Activated T-helper 2 cell treated with anti-CD3 and anti-CD28 coated beads, Interferon-gamma antibody, Interleukin-2, Interleukin-4, amounts not matched to agents 10 μg/mL and 5 μg/mL and 100 μg/mL, durations not matched to agents 14 hours and 24 hours and 36 hours (primary cell): ENCODE results near the gene LETM1. TPM values are rescaled to one million over a fixed set of nuclear protein-coding genes. Genes with fewer than 3 reads are reported as not detected.
A peak's percentile ranks its signal among the peaks of the same experiment; 100 is the strongest.

ENCODE experiments used
- DNase-seq: peaks from one replicate; pipeline ENCODE4 v3.0.0; 2021; ENCODE audit warnings: low spot score
- H3K27ac Mint-ChIP-seq: one replicate; pipeline ENCODE4 v1.8.0; 2021; ENCODE audit warnings: mixed read lengths
- H3K27me3 Mint-ChIP-seq: one replicate; pipeline ENCODE4 v1.8.0; 2021; ENCODE audit warnings: low read depth, mixed read lengths
- H3K36me3 Mint-ChIP-seq: one replicate; pipeline ENCODE4 v1.8.0; 2021; ENCODE audit warnings: low read depth, mixed read lengths
- H3K4me1 Mint-ChIP-seq: one replicate; pipeline ENCODE4 v1.8.0; 2021; ENCODE audit warnings: low read depth, mixed read lengths
- H3K4me3 Mint-ChIP-seq: one replicate; pipeline ENCODE4 v1.8.0; 2021; ENCODE audit warnings: low read depth, mild to moderate bottlenecking, moderate library complexity, mixed read lengths
- H3K9me3 Mint-ChIP-seq: one replicate; pipeline ENCODE4 v1.8.0; 2021; ENCODE audit warnings: mixed read lengths
- intact Hi-C: fragments of 100-400 bp; cut with micrococcal nuclease; formaldehyde crosslinking; loops from one replicate; pipeline ENCODE4 v1.15.1; 2023
- total RNA-seq: library from RNA; stranded (reverse); gene quantifications from 2 replicates; pipeline ENCODE4 v1.2.3, GENCODE V29; 2022

Gene LETM1
- 76.6 and 78.6 TPM in 2 replicates for total RNA-seq

DNA sequence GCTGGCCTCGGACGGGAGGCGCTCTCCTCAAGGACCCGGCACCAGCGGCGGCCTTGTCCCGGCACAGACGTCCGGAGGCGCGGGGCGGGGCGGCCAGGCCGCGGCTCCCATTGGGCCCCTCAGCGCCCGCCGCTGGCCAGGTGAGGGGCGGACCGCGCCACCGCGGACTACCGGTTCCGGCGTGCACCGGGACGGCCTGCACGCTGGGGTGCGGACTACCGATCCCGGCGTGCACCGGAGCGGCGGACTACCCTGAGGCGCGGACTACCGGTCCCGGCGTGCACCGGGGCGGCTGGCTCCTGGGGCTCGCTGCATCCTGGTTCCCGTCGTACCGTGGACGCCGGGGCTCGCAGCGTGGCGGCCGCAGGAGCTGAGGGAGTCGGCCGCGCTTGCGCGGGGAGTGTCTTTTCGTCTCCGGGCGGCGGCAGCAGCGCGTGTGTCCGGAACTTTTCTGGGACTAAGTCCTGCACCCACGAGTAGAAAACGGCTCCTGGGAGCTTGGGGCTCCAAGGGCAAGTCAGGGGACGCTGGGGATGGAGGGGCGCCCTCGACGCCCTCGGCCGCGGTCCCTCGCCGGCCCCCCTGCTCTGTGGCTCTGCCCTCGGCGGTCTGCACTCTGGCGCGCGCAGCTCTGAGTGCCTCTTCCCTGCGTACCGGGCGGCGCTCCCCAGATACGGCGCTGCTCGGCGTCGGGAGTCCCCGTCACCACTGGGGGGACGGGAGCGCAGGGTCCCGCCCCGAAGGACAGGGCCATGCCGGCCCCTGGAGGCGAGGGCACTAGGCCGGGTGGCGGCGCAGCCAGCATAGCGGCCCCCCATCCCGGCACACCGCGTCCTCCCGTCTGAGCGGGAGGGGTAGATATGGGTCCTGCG is at the start of gene LETM1:
LETM1 (minus strand) TSS at position 86 of the 872 bp plus-strand sequence. CDS start 206 bp downstream, outside the sequence.
- intact Hi-C loops, result loop anchor here (1.0 to 2.0 kb wide), 4 partner anchors 14 to 562 kb away; partner anchors contain the start of genes CFAP99, SLBP and ZFYVE28
- H3K4me1 Mint-ChIP-seq, result peaks cover 31% of the 10 kb centered on the region
- no peaks in the 10 kb centered on the region for H3K27me3 Mint-ChIP-seq

GRCh38 chr4:1904042-1904441 is 48.1 kb upstream of the LETM1 start:
- H3K36me3 Mint-ChIP-seq, result peaks cover 83% of the 10 kb centered on the region
- DNase-seq, result no peak
- peaks cover 48% of the 10 kb centered on the region for H3K4me1 Mint-ChIP-seq
- no peak overlapping the region for H3K4me3 Mint-ChIP-seq
- H3K27ac Mint-ChIP-seq, result no peak overlapping the region
- no peaks in the 10 kb centered on the region for H3K27me3 Mint-ChIP-seq
- intact Hi-C loops, result no loop called here
- H3K9me3 Mint-ChIP-seq, result no peaks in the 10 kb centered on the region

More for the DNA sequence above, at the start of gene LETM1:
- DNase-seq, result peak; percentile 93
- Mint-ChIP-seq H3K27ac (peak within 1 kb of the TSS; percentile 70), H3K4me3 (peak within 1 kb of the TSS; percentile 86), H3K36me3 (peaks cover 10% of the 10 kb centered on the region), H3K9me3 (no peaks in the 10 kb centered on the region)

- H3K9me3 Mint-ChIP-seq, result no peaks in the 10 kb centered on the region
- intact Hi-C loops, result no loop called here
- H3K27me3 Mint-ChIP-seq, result no peaks in the 10 kb centered on the region
- H3K27ac Mint-ChIP-seq, result peak overlapping the region; percentile 19
- H3K4me1 Mint-ChIP-seq, result peaks cover 49% of the 10 kb centered on the region
- no peak for DNase-seq
- no peak overlapping the region for H3K4me3 Mint-ChIP-seq
- peaks cover 82% of the 10 kb centered on the region for H3K36me3 Mint-ChIP-seq
Observed at GRCh38 chr4:1903035-1903434, 47.1 kb upstream of the LETM1 start.

DNA sequence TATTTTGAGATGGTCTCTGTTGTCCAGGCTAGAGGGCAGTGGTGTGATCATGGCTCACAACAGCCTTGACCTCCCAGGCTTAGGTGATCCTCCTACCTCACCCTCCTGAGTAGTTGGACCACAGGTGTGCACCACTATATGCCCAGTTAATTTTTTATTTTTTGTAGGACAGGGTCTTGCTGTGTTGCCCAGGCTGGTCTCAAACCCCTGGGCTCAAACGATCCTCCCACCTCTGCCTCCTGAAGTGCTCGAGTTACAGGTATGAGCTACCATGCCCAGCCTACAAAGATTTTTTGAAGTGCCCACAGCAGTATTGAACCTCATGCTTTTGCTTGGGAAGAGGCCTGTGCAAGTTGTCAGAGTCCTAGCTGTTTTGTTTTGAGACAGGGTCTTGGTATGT is 46.3 kb upstream of the LETM1 start:
- H3K4me1 Mint-ChIP-seq, result peaks cover 46% of the 10 kb centered on the region
- H3K27me3 Mint-ChIP-seq, result no peaks in the 10 kb centered on the region
- intact Hi-C loops, result no loop called here
- DNase-seq, result no peak
- H3K27ac Mint-ChIP-seq, result no peak overlapping the region
- no peaks in the 10 kb centered on the region for H3K9me3 Mint-ChIP-seq
- H3K36me3 Mint-ChIP-seq, result peaks cover 77% of the 10 kb centered on the region
- H3K4me3 Mint-ChIP-seq, result no peak overlapping the region

GRCh38 chr4:1901127-1901526 is 45.2 kb upstream of the LETM1 start:
- H3K4me1 Mint-ChIP-seq, result peaks cover 46% of the 10 kb centered on the region
- no peak for DNase-seq
- H3K9me3 Mint-ChIP-seq, result no peaks in the 10 kb centered on the region
- peaks cover 66% of the 10 kb centered on the region for H3K36me3 Mint-ChIP-seq
- H3K4me3 Mint-ChIP-seq, result no peak overlapping the region
- intact Hi-C loops, result no loop called here
- no peaks in the 10 kb centered on the region for H3K27me3 Mint-ChIP-seq
- H3K27ac Mint-ChIP-seq, result no peak overlapping the region

DNA sequence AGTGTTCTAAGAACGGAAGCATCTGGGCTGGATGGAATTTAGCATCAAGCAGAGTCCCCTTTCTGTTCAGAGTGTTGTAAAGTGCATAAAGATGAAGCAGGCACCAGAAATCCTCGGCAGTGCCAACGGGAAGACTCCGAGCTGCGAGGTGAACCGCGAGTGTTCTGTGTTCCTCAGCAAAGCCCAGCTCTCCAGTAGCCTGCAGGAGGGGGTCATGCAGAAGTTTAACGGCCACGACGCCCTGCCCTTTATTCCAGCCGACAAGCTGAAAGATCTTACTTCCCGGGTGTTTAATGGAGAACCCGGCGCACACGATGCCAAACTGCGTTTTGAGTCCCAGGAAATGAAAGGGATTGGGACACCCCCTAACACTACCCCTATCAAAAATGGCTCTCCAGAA is 44.7 kb upstream of the LETM1 start:
- Mint-ChIP-seq H3K4me3 (no peak overlapping the region), H3K36me3 (peaks cover 61% of the 10 kb centered on the region), H3K27me3 (no peaks in the 10 kb centered on the region), H3K4me1 (peaks cover 42% of the 10 kb centered on the region), H3K9me3 (no peaks in the 10 kb centered on the region), H3K27ac (no peak overlapping the region)
- intact Hi-C loops, result no loop called here
- DNase-seq, result no peak

GRCh38 chr4:1900087-1900433 is 44.1 kb upstream of the LETM1 start:
- Mint-ChIP-seq H3K4me3 (no peak overlapping the region), H3K4me1 (peaks cover 44% of the 10 kb centered on the region), H3K36me3 (peaks cover 57% of the 10 kb centered on the region), H3K9me3 (no peaks in the 10 kb centered on the region), H3K27me3 (no peaks in the 10 kb centered on the region), H3K27ac (no peak overlapping the region)
- no peak for DNase-seq
- intact Hi-C loops, result no loop called here

DNA sequence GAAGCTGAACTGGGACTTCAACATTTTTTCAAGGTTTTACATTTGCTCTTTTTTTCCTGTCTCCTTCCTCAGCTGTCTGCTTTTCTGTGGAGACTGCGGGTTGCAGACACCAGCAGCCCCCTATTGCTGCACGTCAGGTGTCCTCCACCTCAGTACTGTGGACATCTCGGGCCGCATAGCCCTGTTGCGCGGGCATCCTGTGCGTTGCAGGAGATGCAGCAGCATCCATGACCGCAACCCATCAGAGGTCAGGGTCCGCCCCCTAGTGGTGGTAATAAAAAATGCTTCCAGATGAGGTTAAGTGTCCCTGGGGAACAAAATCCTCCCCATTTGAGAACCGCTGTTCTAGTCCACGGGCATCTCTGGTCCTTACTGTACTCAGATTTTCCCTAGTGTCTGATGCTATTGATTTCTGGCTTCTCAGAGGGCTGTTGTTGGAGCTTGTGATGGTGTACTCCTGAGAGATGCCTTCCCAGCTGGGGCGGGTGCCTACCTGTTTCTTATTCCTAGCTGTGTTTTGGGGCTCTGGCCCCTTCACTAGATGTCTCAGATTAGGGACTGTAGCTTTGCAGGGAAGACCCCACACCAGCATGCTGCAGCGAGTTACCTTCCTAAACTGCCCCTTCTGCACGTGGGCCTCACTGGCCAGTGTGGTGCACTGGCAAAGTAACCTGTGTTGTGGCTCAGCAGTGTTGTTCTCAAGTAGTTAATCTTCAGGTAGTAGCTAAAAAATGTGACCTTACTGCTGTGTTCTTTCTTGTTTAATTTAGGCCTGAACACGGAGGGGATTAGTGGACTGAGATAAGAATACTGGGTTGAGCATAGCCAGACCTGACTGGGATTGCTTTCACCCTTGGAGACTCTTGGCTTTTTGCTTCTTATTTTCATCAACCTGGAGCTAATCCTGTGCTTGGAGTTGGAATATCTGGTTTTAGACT is 43.5 kb upstream of the LETM1 start:
- Mint-ChIP-seq H3K4me3 (peak overlapping the region; percentile 44), H3K27me3 (no peaks in the 10 kb centered on the region), H3K9me3 (no peaks in the 10 kb centered on the region), H3K36me3 (peaks cover 56% of the 10 kb centered on the region), H3K27ac (peak overlapping the region; percentile 89), H3K4me1 (peaks cover 44% of the 10 kb centered on the region)
- DNase-seq, result peak; percentile 65
- intact Hi-C loops, result loop anchor here (1.0 to 2.0 kb wide), 3 partner anchors 26 to 153 kb away; partner anchors contain the start of gene LETM1

GRCh38 chr4:1898681-1899080 is 42.7 kb upstream of the LETM1 start:
- no peaks in the 10 kb centered on the region for H3K27me3 Mint-ChIP-seq
- peaks cover 43% of the 10 kb centered on the region for H3K4me1 Mint-ChIP-seq
- no peaks in the 10 kb centered on the region for H3K9me3 Mint-ChIP-seq
- H3K4me3 Mint-ChIP-seq, result no peak overlapping the region
- intact Hi-C loops, result loop anchor here (1.0 to 2.0 kb wide), 3 partner anchors 25 to 152 kb away; partner anchors contain the start of gene LETM1
- H3K27ac Mint-ChIP-seq, result peak overlapping the region; percentile 89
- DNase-seq, result no peak
- peaks cover 54% of the 10 kb centered on the region for H3K36me3 Mint-ChIP-seq

DNA sequence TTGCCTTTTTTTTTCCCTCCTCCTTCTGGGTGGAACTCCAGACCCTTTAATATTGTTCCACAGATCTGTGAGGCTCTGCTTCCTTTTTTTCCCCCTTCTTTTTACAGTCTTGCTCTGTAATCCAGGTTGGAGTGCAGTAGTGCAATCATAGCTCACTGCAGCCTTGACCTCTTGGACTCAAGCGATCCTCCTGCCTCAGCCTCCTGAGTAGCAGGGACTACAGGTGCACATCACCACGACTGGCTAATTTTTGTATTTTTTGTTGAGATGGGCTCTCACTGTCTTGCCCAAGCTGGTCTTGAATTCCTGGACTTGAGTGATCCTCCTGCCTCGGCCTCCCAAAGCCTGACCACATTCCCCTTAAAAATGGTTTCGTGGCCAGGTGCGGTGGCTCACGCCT is 42.1 kb upstream of the LETM1 start:
- Mint-ChIP-seq H3K4me3 (no peak overlapping the region), H3K4me1 (peaks cover 39% of the 10 kb centered on the region), H3K27ac (peak overlapping the region; percentile 11), H3K9me3 (no peaks in the 10 kb centered on the region), H3K36me3 (peaks cover 52% of the 10 kb centered on the region), H3K27me3 (no peaks in the 10 kb centered on the region)
- DNase-seq, result no peak
- intact Hi-C loops, result loop anchor here (2.0 kb wide), 1 partner anchor 151 kb away; no protein-coding TSS in a partner anchor

- no peaks in the 10 kb centered on the region for H3K27me3 Mint-ChIP-seq
- H3K27ac Mint-ChIP-seq, result peak overlapping the region; percentile 45
- H3K4me1 Mint-ChIP-seq, result peaks cover 37% of the 10 kb centered on the region
- H3K36me3 Mint-ChIP-seq, result peaks cover 52% of the 10 kb centered on the region
- intact Hi-C loops, result no loop called here
- no peak for DNase-seq
- no peaks in the 10 kb centered on the region for H3K9me3 Mint-ChIP-seq
- no peak overlapping the region for H3K4me3 Mint-ChIP-seq
Observed at GRCh38 chr4:1896658-1896991, 40.7 kb upstream of the LETM1 start.

- H3K4me3 Mint-ChIP-seq, result no peak overlapping the region
- H3K27me3 Mint-ChIP-seq, result no peaks in the 10 kb centered on the region
- peaks cover 49% of the 10 kb centered on the region for H3K36me3 Mint-ChIP-seq
- H3K9me3 Mint-ChIP-seq, result no peaks in the 10 kb centered on the region
- intact Hi-C loops, result no loop called here
- no peak for DNase-seq
- no peak overlapping the region for H3K27ac Mint-ChIP-seq
- H3K4me1 Mint-ChIP-seq, result peaks cover 37% of the 10 kb centered on the region
Observed at GRCh38 chr4:1895971-1896657, 40.2 kb upstream of the LETM1 start.
